Liver (tissue), 9 donors: ENCODE results near the gene KRTAP12-4. TPM values are rescaled to one million over a fixed set of nuclear protein-coding genes. Genes with fewer than 3 reads are reported as not detected.

ENCODE experiments used
- DNase-seq: peaks from one replicate; pipeline ENCODE4 v3.0.0-alpha.2; 2017; ENCODE audit warnings: low spot score
- H3K27ac ChIP-seq, 2 donors: one replicate each; pipeline ENCODE4 v1.7.0; 2013; ENCODE audit warnings: inconsistent platforms in 2 of 2, low read length in 2 of 2, control low read depth in 1 of 2, low read depth in 1 of 2, mild to moderate bottlenecking in 1 of 2
- H3K27me3 ChIP-seq, 4 donors: one replicate each; pipeline versions ENCODE4 v1.6.1 to v1.7.0; 2013; ENCODE audit warnings: low read length in 3 of 4, inconsistent platforms in 1 of 4, mild to moderate bottlenecking in 1 of 4, moderate library complexity in 1 of 4; ENCODE audit not compliant: control insufficient read depth in 4 of 4, insufficient read depth in 4 of 4
- H3K36me3 ChIP-seq, 4 donors: one replicate each; pipeline versions ENCODE4 v1.6.1 to v1.7.0; 2013; ENCODE audit warnings: low read length in 3 of 4, mild to moderate bottlenecking in 3 of 4, low read depth in 1 of 4, moderate library complexity in 1 of 4; ENCODE audit not compliant: control insufficient read depth in 4 of 4, insufficient read depth in 3 of 4
- H3K4me1 ChIP-seq, 4 donors: one replicate each; pipeline versions ENCODE4 v1.6.1 to v1.7.0; 2013; ENCODE audit warnings: low read length in 3 of 4, mild to moderate bottlenecking in 3 of 4, moderate library complexity in 1 of 4; ENCODE audit not compliant: control insufficient read depth in 4 of 4, insufficient read depth in 4 of 4
- H3K4me3 ChIP-seq, 3 donors: one replicate each; pipeline versions ENCODE4 v1.6.1 to v1.7.0; 2013; ENCODE audit warnings: low read length in 3 of 3, control low read depth in 1 of 3, low read depth in 1 of 3, mild to moderate bottlenecking in 1 of 3
- H3K9ac ChIP-seq, 2 donors: one replicate each; pipeline ENCODE4 v1.7.0; 2013; ENCODE audit warnings: low read length in 2 of 2, mild to moderate bottlenecking in 2 of 2, moderate library complexity in 2 of 2, control low read depth in 1 of 2, low read depth in 1 of 2
- H3K9me3 ChIP-seq, 4 donors: one replicate each; pipeline versions ENCODE4 v1.6.1 to v1.7.0; 2013; ENCODE audit warnings: low read length in 3 of 4; ENCODE audit not compliant: control insufficient read depth in 4 of 4
- ATF3 ChIP-seq: IDR thresholded peaks from 2 replicates; pipeline ENCODE4 v1.6.1; 2016; ENCODE audit warnings: antibody characterized with exemption
- CTCF ChIP-seq: fragments of 150-350 bp; IDR thresholded peaks from 2 replicates; pipeline ENCODE4 v1.5.1; 2017; ENCODE audit warnings: improper control_type of control experiment, low read depth, low read length; ENCODE audit not compliant: missing input control
- EGR1 ChIP-seq, 2 donors: IDR thresholded peaks; 2 replicates each; pipeline ENCODE4 v1.6.1; 2016 to 2018; ENCODE audit warnings: antibody characterized with exemption in 2 of 2, low read depth in 2 of 2
- FOXA1 ChIP-seq: IDR thresholded peaks from 2 replicates; pipeline ENCODE4 v1.6.1; 2016; ENCODE audit warnings: antibody characterized with exemption
- FOXA2 ChIP-seq: IDR thresholded peaks from 2 replicates; pipeline ENCODE4 v1.6.1; 2016; ENCODE audit warnings: antibody characterized with exemption
- GABPA ChIP-seq, 2 donors: IDR thresholded peaks in 1 of 2; conservative IDR thresholded peaks in 1 of 2; 2 replicates each; pipeline ENCODE4 v1.6.1; 2016; ENCODE audit warnings: antibody characterized with exemption in 2 of 2, mild to moderate bottlenecking in 1 of 2, moderate library complexity in 1 of 2
- HNF4A ChIP-seq, 2 donors: conservative IDR thresholded peaks; 2 replicates each; pipeline ENCODE4 v1.6.1; 2016; ENCODE audit warnings: antibody characterized with exemption in 2 of 2, mild to moderate bottlenecking in 2 of 2
- HNF4G ChIP-seq: IDR thresholded peaks from 2 replicates; pipeline ENCODE4 v1.6.1; 2016; ENCODE audit warnings: antibody characterized with exemption
- JUND ChIP-seq, 2 donors: IDR thresholded peaks; 2 replicates each; pipeline ENCODE4 v1.6.1; 2016; ENCODE audit warnings: antibody characterized with exemption in 2 of 2
- MAX ChIP-seq: IDR thresholded peaks from 2 replicates; pipeline ENCODE4 v1.6.1; 2016; ENCODE audit warnings: antibody characterized with exemption
- NR2F2 ChIP-seq: IDR thresholded peaks from 2 replicates; pipeline ENCODE4 v1.6.1; 2016; ENCODE audit warnings: antibody characterized with exemption
- RAD21 ChIP-seq, 2 donors: IDR thresholded peaks; 2 replicates each; pipeline ENCODE4 v1.6.1; 2016; ENCODE audit warnings: antibody characterized with exemption in 2 of 2, mild to moderate bottlenecking in 2 of 2
- REST ChIP-seq: IDR thresholded peaks from 2 replicates; pipeline ENCODE4 v1.6.1; 2016; ENCODE audit warnings: antibody characterized with exemption, mild to moderate bottlenecking
- RXRA ChIP-seq, 2 donors: IDR thresholded peaks; 2 replicates each; pipeline ENCODE4 v1.6.1; 2017 to 2018; ENCODE audit warnings: antibody characterized with exemption in 2 of 2, mild to moderate bottlenecking in 1 of 2
- SP1 ChIP-seq: IDR thresholded peaks from 2 replicates; pipeline ENCODE4 v1.6.1; 2018; ENCODE audit warnings: antibody characterized with exemption, mild to moderate bottlenecking
- TAF1 ChIP-seq: conservative IDR thresholded peaks from 2 replicates; pipeline ENCODE4 v1.6.1; 2016; ENCODE audit warnings: antibody characterized with exemption, mild to moderate bottlenecking
- YY1 ChIP-seq: IDR thresholded peaks from 2 replicates; pipeline ENCODE4 v1.6.1; 2016; ENCODE audit warnings: antibody characterized with exemption, mild to moderate bottlenecking
- ZBTB33 ChIP-seq: IDR thresholded peaks from 2 replicates; pipeline ENCODE4 v1.6.1; 2016; ENCODE audit warnings: antibody characterized with exemption
- WGBS: extraction: QIAGEN DNeasy Blood & Tissue Kit; methylation state at CpG from one replicate; pipeline ENCODE4 v1.1.7; 2013; 5-methylcytosine and 5-hydroxymethylcytosine counted together
- polyA plus RNA-seq, 2 donors: library from polyadenylated mRNA; stranded (reverse) in 1 of 2; unstranded in 1 of 2; fragments of 200-250 nt in 1 of 2; fragments of >200 nt in 1 of 2; fragmentation: Nextera tagmentation in 1 of 2; extraction: Ambion mirVana in 1 of 2; gene quantifications; one replicate each; pipeline versions ENCODE4 v1.2.1 to v1.2.3, GENCODE V29; 2013 to 2015
- total RNA-seq, 2 donors: library from RNA; depleted of rRNA; stranded (reverse); fragments of >200 nt; gene quantifications; one replicate each; pipeline ENCODE4 v1.2.3, GENCODE V29; 2014
- donor health status: healthy.
- donor health status: healthy.
- donor health status: healthy.
- donor health status: healthy.
- donor health status: healthy.

KRTAP12-4 gene
- total and polyA plus RNA-seq, 4 donors, result not detected

GRCh38 chr21:44699502-44700001 is 45.1 kb upstream of the KRTAP12-4 start:
- TF ChIP-seq JUND (IDR thresholded peaks at IDR 0.05) (no peak), HNF4G (no peak), RXRA (IDR thresholded peaks at IDR 0.05) (no peak), EGR1 (IDR thresholded peaks at IDR 0.05; ENCODE audit: low read depth in 2 of 2) (no peak), REST (no peak), ATF3 (no peak), TAF1 (no peak), NR2F2 (no peak), SP1 (no peak), YY1 (no peak), MAX (no peak), CTCF (no peak), FOXA2 (no peak), HNF4A (conservative IDR thresholded peaks at IDR 0.05) (no peak), FOXA1 (no peak), GABPA (IDR thresholded peaks at IDR 0.05 in 1 of 2, conservative IDR thresholded peaks at IDR 0.05 in 1 of 2) (no peak), RAD21 (IDR thresholded peaks at IDR 0.05) (no peak), ZBTB33 (no peak)
- 53% methylated on average over 17 of the region's 17 CpGs for WGBS

More at GRCh38 chr21:44699502-44700001, 45.1 kb upstream of the KRTAP12-4 start:
- no peaks in the 10 kb centered on the region for H3K36me3 ChIP-seq
- H3K9ac ChIP-seq, result no peak overlapping the region
- no peak overlapping the region for H3K27ac ChIP-seq
- DNase-seq, result peak; percentile 19
- H3K4me3 ChIP-seq, result no peak overlapping the region
- no peaks in the 10 kb centered on the region for H3K9me3 ChIP-seq
- H3K4me1 ChIP-seq, result no peaks in the 10 kb centered on the region
- H3K27me3 ChIP-seq, result peaks cover 3 to 14% (median 8%) of the 10 kb centered on the region in 4 donors
